ENCODE measurements around the gene TPCN1.

The TPCN1 gene

DNA sequence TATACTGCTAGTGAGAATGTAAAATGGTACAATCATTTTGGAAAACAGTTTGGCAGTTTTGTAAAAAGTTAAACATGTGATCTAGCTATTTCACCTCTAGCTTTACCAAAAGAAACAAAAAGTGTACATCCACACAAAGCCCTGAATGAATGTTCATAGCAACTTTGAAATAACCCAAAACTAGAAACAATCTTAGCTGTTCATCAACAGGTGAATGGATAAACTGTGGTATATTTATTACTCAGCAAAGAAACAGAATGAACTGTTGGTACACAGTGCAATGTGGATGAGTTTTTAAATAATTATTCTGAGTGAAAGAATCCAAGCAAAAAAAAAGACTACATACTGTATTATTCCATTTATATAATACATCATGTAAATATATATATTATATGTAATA, 36.3 kb downstream of the TPCN1 start:
- H3K4me3 ChIP-seq (ENCODE audit: low read depth, low read length) = no peak overlapping the region

DNA sequence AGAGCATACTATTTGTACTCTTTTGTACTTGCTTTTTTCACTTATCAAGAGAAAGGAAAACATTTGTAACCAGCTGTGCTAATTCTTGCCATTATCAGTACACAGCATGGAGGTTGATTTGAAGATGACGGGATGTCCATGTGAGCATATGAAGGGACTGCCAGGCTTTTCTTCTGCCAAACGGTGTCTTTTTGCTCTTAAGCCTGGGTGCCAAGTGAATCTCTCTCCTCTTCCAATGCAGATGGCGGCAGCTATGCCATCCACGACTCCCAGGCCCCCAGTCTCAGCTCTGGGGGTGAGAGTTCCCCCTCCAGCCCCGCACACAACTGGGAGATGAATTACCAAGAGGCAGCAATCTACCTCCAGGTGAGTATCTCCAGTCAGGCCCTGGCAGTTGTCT, 38.9 kb downstream of the TPCN1 start:
- H3K4me3 ChIP-seq (ENCODE audit: low read depth, low read length) = no peak overlapping the region

DNA sequence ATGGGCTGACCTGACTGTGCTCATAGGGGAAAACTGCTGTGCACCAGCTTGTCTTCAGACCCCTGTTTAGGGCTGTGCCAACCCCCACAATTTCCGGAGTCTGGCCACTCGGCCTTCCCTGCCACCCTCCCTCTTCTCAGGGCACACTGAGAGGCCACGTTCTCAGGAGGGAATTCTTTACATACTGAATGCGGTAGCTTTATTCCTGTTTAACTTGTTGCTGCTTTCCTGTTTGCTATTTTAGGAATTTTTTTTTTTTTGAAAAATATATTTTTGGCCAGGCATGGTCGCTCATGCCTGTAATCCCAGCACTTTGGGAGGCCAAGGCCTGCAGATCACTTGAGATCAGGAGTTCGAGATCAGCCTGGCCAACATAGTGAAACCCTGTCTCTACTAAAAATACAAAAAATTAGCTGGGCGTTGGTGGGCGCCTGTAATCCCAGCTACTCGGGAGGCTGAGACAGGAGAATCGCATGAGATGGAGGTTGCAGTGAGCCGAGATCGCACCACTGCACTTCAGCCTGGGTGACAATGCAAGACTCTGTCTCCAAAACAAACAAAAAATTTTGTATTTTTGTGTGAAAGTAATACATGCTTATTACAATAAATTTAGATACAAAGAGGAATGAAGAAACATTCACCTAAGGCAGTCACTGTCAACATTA, 39.5 kb downstream of the TPCN1 start:
- no peak overlapping the region for H3K4me3 ChIP-seq (ENCODE audit: low read depth, low read length)

DNA sequence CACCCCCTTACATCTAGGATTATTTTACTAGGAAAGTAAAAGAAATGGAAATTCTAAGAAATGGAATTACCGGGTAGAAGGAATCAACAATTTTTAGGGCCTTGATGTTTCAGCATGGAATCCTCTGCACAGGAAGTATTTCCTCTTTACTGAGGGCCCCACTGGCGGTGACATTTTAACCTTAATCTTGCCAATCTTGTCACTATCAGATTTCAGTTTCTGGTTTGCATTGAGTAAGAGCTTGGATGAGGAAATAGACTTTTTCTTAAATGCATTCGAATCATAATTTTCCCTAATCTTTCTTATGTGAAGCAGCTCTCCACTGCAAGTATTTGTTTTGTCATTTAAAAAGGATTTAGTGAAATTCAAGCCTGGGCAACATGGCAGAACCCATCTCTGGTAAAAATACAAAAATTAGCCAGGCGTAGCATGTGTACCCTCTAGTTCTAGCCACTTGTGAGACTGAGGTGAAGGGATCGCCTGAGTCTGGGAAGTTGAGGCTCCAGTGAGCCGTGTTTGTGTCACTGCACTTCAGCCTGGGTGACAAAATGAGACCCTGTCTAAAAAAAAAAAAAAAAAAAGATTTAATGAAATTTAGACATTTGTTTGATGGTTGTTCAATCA, 40.7 kb downstream of the TPCN1 start:
- no peak overlapping the region for H3K4me3 ChIP-seq (ENCODE audit: low read depth, low read length)

DNA sequence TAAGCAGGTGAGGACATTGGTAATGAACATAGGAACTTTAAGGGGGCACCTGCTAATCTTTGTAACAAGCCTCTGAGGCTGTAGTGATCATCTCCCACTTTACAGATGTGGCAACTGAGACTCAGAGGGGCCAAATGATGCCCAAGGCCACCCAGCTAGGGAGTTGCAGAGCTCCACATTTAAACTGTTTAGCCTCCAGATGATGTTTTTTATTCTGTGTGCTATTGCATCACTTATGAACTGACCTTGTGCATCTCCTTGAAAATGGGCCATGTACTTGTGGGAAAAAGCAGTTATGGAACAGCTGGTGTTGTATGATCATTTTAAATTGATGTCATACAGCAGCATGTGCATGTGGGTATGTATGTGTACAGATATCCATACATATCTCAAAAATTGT, 41.4 kb downstream of the TPCN1 start:
- no peak overlapping the region for H3K4me3 ChIP-seq (ENCODE audit: low read depth, low read length)

DNA sequence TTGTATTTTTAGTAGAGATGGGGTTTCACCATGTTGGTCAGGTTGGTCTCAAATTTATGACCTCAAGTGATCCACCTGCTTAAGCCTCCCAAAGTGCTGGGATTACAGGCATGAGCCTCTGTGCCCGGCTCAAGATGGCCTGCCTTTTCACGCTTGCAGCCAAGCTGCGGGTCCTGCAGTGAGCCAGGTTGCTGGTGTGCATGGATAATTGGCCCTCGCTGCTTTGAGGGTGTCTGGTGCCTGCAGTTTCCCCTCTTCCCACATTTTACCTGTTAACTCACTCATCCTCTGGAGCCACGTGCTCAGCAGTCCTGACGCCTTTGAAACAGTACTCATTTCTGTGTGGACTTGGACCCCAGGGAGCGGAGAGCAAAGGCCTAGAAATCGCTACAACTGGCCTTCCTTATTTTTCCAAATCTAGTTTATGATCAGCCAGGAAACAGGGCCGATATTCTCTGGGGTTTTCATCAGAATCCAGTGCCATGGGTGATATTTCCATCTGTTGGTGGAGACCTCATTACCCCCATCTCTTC, 42.2 kb downstream of the TPCN1 start:
- no peak overlapping the region for H3K4me3 ChIP-seq (ENCODE audit: low read depth, low read length)

DNA sequence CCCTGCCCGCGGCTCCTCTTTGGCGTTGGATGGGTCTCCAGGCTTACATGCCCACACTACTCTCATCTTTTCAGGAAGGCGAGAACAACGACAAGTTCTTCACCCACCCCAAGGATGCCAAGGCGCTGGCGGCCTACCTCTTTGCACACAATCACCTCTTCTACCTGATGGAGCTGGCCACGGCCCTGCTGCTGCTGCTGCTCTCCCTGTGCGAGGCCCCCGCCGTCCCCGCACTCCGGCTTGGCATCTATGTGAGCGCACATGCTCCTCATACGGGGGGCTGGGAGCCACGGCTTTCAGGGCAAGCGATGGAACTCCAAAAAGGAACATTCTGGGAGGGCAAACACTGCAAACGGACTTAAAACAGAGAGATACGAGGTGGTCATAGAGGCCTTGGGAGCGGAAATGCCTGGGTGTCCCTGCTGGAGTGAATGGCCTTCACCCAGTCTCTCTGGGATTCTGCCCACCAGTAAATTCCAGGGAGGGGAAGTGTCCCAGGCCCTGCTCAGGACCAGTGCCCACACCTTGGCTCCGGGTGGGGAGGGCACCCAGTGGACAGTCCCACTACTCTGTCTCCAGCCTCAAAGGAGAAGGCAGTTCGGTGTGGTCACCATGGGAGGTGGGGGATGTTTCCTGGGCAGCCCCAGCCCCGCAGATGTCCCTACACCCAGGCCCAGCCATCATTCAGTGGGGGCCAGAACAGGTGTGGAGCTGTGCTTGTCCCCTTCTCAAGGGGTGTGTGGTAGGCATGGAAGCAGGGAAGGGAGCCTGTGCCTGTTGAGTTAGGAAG, 45.0 kb downstream of the TPCN1 start:
- H3K4me3 ChIP-seq (ENCODE audit: low read depth, low read length) = no peak overlapping the region

DNA sequence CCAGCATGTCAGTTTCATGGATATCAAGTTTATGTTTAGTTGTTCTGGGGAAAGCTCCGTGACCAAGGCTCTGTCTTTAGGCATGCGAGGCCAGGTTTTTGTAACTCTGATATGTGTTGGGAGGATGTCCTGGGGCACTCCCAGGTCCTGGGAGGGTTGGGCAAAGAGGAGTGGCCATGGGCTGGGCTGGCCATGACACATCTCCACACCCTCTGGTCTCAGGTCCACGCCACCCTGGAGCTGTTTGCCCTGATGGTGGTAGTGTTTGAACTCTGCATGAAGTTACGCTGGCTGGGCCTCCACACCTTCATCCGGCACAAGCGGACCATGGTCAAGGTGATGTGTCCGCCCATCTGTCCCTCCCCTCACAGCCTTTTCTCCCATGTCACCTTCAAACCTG, 46.4 kb downstream of the TPCN1 start:
- H3K4me3 ChIP-seq (ENCODE audit: low read depth, low read length) = no peak overlapping the region

DNA sequence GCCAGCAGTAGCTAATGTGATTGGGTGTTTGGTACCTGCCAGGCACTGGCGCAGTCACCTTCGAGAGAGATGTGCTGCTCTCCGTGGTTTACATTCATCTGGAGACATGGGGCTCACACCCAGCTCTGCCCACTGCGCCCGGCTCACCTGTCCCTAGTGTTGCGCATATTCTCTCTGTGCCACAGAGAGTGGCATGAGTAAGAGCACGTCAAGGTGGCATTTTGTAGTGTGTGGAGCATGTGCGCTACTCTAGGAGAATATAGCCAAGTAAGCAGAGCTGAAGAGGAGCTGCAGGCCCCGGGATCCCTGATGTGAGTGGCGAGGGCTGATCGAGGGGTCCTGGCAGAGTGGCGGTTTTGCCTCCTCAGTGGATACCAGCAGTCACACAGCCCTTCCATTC, 46.9 kb downstream of the TPCN1 start:
- no peak overlapping the region for H3K4me3 ChIP-seq (ENCODE audit: low read depth, low read length)

DNA sequence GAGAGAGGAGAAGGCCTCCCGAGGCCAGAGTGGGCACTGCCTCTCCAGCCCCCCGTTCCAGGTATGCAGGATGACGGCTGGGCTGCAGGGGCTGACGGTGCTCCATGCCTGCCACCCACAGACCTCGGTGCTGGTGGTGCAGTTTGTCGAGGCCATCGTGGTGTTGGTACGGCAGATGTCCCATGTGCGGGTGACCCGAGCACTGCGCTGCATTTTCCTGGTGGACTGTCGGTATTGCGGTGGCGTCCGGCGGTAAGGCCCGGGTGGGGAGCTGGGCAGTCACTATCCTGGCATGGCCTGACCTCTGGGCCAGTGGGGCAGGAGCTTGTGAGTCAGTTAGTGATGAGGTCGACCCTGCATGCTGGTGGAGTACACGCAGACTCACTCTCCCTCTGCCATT, 47.4 kb downstream of the TPCN1 start:
- H3K4me3 ChIP-seq (ENCODE audit: low read depth, low read length) = no peak overlapping the region

DNA sequence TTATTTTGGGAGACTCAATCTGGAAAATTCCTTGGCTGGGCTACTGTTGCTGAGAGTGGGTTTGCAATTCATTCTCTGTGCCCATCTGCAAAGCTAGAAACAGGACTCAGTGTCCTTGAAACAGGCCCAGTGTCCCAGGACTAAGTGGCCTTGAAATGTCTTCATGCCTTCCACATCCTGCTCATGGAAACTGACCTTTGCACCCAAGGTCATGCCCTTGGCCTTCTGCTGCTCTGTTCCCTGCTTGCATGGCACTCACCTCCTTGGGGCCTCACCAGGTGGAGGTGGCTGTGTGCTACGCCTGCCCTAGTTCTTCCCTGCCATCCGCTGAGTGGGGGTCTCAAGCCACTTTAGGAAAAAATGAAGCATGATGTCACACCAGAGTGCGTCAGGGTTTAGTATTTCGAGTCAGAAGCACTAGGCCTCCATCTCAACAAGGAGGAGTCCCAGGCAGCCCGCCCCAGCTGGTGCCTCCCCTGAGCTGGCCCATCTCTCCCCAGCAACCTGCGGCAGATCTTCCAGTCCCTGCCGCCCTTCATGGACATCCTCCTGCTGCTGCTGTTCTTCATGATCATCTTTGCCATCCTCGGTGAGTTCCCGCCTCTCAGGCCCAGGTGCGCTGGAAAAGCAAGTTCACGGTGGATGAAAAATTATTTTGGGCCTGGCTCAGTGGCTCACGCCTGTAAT, 48.1 kb downstream of the TPCN1 start:
- no peak overlapping the region for H3K4me3 ChIP-seq (ENCODE audit: low read depth, low read length)

DNA sequence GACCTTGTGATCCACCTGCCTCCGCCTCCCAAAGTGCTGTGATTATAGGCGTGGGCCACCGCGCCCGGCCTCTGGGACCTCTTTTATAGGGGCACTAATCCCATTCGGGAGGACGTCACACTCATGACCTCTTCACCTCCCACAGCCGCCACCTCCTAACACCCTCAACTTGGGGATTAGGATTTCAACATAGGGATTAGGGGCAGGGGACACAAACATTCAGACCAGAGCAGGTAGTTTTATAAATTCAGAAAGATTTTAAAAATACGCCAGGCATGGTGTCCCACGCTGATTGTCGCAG, 49.4 kb downstream of the TPCN1 start:
- no peak overlapping the region for H3K4me3 ChIP-seq (ENCODE audit: low read depth, low read length)

DNA sequence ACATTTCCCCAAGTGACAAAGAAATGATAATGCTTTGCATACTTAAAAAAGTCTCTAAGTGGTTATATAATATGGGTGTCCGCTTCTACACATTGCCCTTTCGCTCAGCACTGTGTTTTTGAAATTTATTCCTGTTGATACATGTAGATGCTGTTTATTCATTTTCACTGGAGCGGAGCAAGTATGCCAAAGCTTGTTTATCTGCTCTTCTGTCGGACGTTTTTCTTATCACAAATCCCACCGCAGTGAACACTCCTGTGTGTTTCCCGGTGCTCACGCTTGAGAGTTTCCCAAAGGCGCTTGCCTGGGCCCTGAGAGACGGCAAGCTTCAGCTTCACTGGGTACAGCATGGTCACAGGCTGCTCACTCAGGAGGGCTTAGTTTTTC, 50.2 kb downstream of the TPCN1 start:
- H3K4me3 ChIP-seq (ENCODE audit: low read depth, low read length) = no peak overlapping the region

DNA sequence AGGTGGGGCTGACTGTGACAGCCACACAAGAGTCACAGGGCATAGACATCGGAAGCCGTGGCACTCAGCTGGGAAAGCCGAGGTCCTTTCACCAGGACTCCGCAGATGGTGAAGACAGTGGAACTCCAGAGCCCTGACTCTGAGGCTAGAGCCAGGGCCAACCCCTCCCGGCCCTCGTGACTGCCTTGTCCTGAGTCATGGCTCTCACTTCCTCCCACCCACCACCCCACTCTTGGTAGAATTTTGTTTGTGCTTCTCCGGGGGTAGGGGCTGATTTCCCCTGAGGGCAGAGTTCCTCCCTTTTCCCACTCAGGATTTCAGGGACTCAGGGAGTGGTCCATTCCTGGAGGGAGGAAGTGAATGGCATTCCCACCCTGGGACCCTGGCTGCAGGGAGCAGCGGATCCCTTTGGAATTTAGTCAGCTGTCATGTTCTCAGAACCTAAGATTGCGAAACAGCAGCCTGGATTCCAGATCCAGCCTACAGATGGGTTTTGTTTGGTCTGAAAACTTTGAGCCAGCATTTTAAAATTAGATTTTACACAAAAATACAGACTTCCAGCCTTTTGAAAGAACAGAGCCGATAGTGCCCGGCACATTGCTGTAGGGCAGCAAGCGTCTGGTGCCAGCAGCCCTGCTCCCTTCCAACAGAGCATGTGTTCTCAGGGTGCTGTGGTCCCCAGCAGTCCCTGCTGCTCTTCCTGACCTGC, 50.7 kb downstream of the TPCN1 start:
- H3K4me3 ChIP-seq (ENCODE audit: low read depth, low read length) = no peak overlapping the region

DNA sequence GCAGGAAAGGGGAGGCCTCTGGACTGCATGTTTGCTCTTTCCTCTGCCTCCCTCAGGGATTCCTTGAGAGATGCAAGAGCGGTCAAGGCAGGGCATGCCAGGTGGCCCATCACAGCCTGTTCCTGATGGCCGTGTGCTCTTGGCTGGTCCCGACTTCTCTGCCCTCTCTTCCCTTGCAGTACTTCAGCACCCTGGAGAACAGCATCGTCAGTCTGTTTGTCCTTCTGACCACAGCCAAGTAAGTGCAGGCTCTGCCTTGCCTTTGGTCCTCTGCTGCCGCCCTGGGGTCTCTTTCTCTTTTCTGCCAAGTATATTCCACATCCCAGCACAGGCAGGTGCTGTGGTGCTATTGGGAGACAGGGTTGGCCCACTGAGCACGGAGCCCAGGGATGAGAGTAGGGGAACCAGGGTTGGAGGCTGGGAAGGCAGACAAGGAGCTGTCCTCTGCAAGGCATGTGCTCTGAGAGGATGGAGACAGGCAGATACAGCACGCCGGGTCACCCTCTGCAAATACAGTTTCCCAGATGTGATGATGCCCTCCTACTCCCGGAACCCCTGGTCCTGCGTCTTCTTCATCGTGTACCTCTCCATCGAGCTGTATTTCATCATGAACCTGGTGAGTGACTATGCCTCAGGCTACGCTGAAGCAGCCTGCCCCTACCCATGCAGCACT, 51.9 kb downstream of the TPCN1 start:
- H3K4me3 ChIP-seq (ENCODE audit: low read depth, low read length) = no peak overlapping the region

DNA sequence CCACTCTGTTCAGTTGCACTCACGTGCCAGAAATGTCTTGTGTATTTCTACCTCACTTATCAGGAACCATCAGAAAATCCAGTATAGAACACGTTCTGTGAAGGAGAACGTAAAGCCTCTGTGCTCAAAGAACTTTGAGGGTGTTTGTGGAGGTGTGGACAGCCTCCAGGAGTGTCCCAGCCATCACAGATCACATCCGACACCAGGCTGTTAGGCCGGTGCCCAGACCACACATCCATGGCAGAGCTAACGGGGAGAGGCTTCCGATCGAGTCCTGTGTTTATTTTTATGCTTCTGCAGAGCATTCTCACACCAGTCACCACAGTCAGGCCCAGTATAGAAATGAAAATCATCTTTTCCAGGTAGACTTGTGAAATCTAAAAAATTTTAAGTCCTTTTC, 53.6 kb downstream of the TPCN1 start:
- H3K4me3 ChIP-seq (ENCODE audit: low read depth, low read length) = no peak overlapping the region

DNA sequence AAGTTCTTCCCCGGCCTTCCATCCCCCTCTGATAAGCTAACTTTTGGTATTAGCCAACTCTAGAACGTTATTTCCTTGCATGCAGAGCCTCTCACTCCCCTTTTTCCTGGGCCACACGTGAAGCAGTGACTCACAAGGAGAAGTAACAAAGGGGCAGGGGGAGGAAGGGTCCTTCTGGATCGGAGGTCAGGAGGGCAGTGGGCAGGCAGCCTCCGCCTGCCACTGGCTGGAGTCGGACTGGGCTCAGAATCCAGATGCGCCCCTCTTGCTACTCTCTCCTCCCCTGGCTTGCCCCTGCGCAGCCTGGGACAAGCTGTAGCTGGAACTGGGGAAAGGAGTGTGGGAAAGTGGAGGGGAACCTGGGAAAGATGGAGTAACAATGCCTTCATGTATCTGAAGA, 55.0 kb downstream of the TPCN1 start:
- no peak overlapping the region for H3K4me3 ChIP-seq (ENCODE audit: low read depth, low read length)

DNA sequence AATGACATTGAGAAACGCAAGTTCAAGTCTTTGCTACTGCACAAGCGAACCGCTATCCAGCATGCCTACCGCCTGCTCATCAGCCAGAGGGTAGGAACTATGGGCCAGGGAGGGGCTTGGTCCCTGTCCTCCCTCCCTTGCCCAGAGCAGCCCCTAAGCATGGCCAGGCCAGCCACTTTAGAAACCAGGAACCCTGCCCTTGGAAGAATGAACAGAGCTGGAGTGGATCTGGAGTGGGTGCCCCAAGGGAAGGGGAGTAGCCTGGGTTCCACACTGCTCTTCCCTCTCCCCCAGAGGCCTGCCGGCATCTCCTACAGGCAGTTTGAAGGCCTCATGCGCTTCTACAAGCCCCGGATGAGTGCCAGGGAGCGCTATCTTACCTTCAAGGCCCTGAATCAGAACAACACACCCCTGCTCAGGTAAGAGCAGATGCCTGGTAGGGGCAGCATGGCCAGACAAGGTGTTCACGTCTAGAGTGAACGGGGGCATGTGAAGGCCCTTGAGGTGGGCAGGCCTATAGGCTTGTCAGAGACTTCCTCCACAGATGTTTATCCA, 55.8 kb downstream of the TPCN1 start:
- H3K4me3 ChIP-seq (ENCODE audit: low read depth, low read length) = no peak overlapping the region

DNA sequence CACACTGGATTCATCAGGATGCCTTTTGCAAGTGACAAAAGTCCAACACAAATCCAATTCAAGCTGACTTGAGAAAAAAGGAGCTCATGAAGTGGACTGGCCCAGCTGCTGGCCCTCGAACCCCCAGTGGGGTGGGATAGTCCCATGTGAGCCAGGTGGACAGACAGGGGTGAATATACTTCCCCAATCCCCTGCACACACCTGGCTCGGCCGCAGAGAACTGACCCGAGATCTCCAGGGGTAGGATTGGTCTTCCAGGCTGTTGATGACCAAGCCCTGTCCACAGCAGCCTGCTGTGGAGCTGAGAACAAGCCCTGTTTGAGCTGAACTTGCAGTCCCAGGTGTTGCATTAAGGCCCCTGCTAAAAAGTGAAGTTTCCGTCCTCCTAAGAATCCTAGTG, 56.2 kb downstream of the TPCN1 start:
- H3K4me3 ChIP-seq (ENCODE audit: low read depth, low read length) = no peak overlapping the region

DNA sequence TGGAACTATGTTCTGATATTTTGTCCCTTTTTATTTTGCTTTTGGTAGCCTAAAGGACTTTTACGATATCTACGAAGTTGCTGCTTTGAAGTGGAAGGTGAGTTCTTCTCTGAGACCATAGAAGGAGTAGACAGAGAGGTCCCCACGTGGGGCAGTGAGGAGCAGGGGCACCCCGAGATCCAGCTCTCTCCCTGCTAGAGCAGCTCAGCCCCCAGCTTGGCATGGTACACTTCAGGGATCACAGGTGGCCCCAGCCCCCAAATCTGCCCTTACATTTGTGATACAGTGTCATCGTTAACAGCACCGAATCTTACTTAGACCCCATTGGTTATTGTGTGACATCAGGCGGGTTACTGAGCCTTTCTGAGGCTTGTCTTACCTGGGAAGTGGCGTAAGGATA, 56.9 kb downstream of the TPCN1 start:
- no peak overlapping the region for H3K4me3 ChIP-seq (ENCODE audit: low read depth, low read length)

Measured in iPS-11a (cell line).